Body of pancreas (tissue), 4 donors: Measurements from ENCODE around the gene NSL1. TPM values are rescaled to one million over a fixed set of nuclear protein-coding genes. Genes with fewer than 3 reads are reported as not detected.
"Not testable (repeated sequence)": the region's sequence is repeated elsewhere in the genome, so short reads cannot be mapped to it uniquely, and the experiment has no call there.

ENCODE experiments used
- ATAC-seq: fragments of 150-250 bp; one replicate; pipeline ENCODE4 v1.9.1; 2016
- DNase-seq, 4 donors: peaks; one replicate each; pipeline ENCODE4 v3.0.0-alpha.2; 2019
- H3K27ac ChIP-seq, 4 donors: fragments of 200-600 bp; sonication (generic); 1 replicate in 3 of 4; 2 replicates in 1 of 4; pipeline versions ENCODE4 v1.5.1 to v1.6.1; 2016 to 2019; ENCODE audit warnings: mild to moderate bottlenecking in 1 of 4, mixed read lengths in 1 of 4, moderate library complexity in 1 of 4
- H3K27me3 ChIP-seq, 2 donors: fragments of 200-600 bp; sonication (generic); one replicate each; pipeline ENCODE4 v1.6.0; 2016; ENCODE audit warnings: mild to moderate bottlenecking in 1 of 2
- H3K36me3 ChIP-seq, 2 donors: fragments of 200-600 bp; sonication (generic); replicated peaks in 1 of 2; 2 replicates each; pipeline ENCODE4 v1.5.1; 2016; ENCODE audit warnings: low read depth in 2 of 2; ENCODE audit not compliant: insufficient read depth in 1 of 2
- H3K4me1 ChIP-seq: fragments of 200-600 bp; sonication (generic); one replicate; pipeline ENCODE4 v1.6.0; 2016
- H3K4me3 ChIP-seq, 2 donors: fragments of 200-600 bp; sonication (generic); 1 replicate in 1 of 2; 2 replicates in 1 of 2; pipeline ENCODE4 v1.5.1; 2016 to 2019
- H3K9me3 ChIP-seq, 3 donors: fragments of 200-600 bp; sonication (generic); 1 replicate in 2 of 3; 2 replicates in 1 of 3; pipeline ENCODE4 v1.5.1; 2016
- CTCF ChIP-seq, 7 experiments: fragments of 450-650 bp in 4 of 7; fragments of 200-600 bp in 3 of 7; sonication (generic) in 3 of 7; IDR thresholded peaks; one replicate each; pipeline ENCODE4 v1.5.1; 2016 to 2019; ENCODE audit warnings: antibody characterized with exemption in 7 of 7
- POLR2A ChIP-seq, 3 donors: fragments of 450-650 bp; IDR thresholded peaks; one replicate each; pipeline ENCODE4 v1.6.1; 2016; ENCODE audit warnings: antibody characterized with exemption in 3 of 3, mild to moderate bottlenecking in 2 of 3
- WGBS, 2 donors: methylation state at CpG; one replicate each; pipeline ENCODE4 v1.1.5; 2017; 5-methylcytosine and 5-hydroxymethylcytosine counted together
- intact Hi-C: fragments of 100-400 bp; cut with DNase I; formaldehyde crosslinking; loops from one replicate; pipeline ENCODE4 v1.15.1; 2023
- total RNA-seq, 2 donors: library from RNA; depleted of rRNA; stranded (reverse); fragments of >200 nt; gene quantifications; one replicate each; pipeline ENCODE4 v1.1.0, GENCODE V29; 2016

The NSL1 gene
- total RNA-seq, 2 donors from 2014 or later, result 13.8 to 35.8 TPM

- 31 to 33% methylated on average over 4 of the region's 4 CpGs for WGBS, 2 donors
Measured at GRCh38 chr1:212718499-212718898, 73.1 kb downstream of the NSL1 start.

DNA sequence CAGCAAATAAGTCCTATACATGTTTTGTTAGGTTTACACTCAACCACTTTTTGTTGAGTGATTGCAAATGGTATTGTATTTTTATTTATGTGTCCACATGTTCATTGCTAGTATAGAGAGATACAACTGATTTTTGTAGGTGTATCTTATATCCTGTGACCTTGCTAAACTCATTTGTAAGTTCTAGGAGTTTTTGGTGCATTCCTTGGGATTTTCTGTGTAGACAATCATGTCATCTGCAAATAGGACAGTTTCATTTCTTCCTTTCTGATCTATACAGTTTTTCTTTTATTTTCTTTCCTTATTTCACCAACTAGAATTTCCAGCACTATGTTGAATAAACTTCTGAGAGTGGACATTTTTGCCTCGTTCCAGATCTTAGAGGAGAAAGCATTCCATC is 75.4 kb downstream of the NSL1 start:
- ATAC-seq (no peak), DNase-seq (no peak)
- Histone ChIP-seq H3K36me3 (no peaks in the 10 kb centered on the region), H3K4me3 (no peak overlapping the region), H3K9me3 (no peaks in the 10 kb centered on the region), H3K27ac (no peak overlapping the region), H3K27me3 (no peaks in the 10 kb centered on the region), H3K4me1 (no peaks in the 10 kb centered on the region)
- 38 to 58% methylated on average over 1 of the region's 1 CpG for WGBS, 2 donors
- intact Hi-C loops, result no loop called here
- TF ChIP-seq POLR2A (IDR thresholded peaks at IDR 0.05), result no peak
- TF ChIP-seq CTCF (IDR thresholded peaks at IDR 0.05), result no peak

More at GRCh38 chr1:212718499-212718898, 73.1 kb downstream of the NSL1 start:
- H3K9me3 ChIP-seq, result no peaks in the 10 kb centered on the region
- no peak overlapping the region for H3K27ac ChIP-seq
- intact Hi-C loops, result no loop called here
- H3K4me3 ChIP-seq, result no peak overlapping the region
- no peaks in the 10 kb centered on the region for H3K4me1 ChIP-seq
- DNase-seq, result no peak
- no peak for ATAC-seq
- no peaks in the 10 kb centered on the region for H3K36me3 ChIP-seq
- no peak for TF ChIP-seq CTCF (IDR thresholded peaks at IDR 0.05)
- TF ChIP-seq POLR2A (IDR thresholded peaks at IDR 0.05), result no peak
- no peaks in the 10 kb centered on the region for H3K27me3 ChIP-seq

DNA sequence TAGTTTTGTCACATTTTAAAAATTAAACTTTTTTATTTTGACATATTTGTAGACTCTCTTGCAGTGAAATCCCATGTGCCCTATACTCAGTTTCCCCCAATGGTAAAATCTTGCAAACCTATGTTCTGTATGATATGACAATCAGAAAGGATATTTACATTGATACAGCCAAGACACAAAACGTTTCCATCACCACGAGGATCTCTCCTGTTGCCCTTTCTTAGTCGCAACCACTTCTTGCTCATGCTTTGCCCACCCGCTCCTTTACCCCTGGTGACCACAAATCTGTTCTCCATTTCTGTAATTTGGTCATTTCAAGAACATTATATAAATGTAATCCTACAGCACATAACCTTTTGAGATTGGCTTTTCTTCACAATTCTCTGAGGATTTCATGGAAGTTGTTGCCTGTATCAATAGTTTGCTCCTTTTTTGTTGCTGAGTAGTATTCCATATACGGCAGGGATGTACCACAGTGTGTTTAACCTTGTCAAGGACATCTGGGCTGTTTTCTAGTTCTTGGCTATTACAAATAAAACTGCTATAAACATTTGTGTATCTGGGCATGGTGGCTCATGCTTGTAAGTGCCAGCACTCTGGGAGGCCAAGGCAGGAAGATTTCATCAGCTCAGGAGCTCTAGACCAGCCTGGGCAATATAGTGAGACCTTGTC is 78.0 kb downstream of the NSL1 start:
- no peak overlapping the region for H3K4me3 ChIP-seq
- ATAC-seq, result no peak
- no peaks in the 10 kb centered on the region for H3K9me3 ChIP-seq
- WGBS, 2 donors, result 68 to 78% methylated on average over 5 of the region's 5 CpGs
- no peaks in the 10 kb centered on the region for H3K4me1 ChIP-seq
- H3K36me3 ChIP-seq, result no peaks in the 10 kb centered on the region
- TF ChIP-seq CTCF (IDR thresholded peaks at IDR 0.05) (no peak), POLR2A (IDR thresholded peaks at IDR 0.05) (no peak)
- no peaks in the 10 kb centered on the region for H3K27me3 ChIP-seq
- DNase-seq, result no peak
- no peak overlapping the region for H3K27ac ChIP-seq
- intact Hi-C loops, result no loop called here

DNA sequence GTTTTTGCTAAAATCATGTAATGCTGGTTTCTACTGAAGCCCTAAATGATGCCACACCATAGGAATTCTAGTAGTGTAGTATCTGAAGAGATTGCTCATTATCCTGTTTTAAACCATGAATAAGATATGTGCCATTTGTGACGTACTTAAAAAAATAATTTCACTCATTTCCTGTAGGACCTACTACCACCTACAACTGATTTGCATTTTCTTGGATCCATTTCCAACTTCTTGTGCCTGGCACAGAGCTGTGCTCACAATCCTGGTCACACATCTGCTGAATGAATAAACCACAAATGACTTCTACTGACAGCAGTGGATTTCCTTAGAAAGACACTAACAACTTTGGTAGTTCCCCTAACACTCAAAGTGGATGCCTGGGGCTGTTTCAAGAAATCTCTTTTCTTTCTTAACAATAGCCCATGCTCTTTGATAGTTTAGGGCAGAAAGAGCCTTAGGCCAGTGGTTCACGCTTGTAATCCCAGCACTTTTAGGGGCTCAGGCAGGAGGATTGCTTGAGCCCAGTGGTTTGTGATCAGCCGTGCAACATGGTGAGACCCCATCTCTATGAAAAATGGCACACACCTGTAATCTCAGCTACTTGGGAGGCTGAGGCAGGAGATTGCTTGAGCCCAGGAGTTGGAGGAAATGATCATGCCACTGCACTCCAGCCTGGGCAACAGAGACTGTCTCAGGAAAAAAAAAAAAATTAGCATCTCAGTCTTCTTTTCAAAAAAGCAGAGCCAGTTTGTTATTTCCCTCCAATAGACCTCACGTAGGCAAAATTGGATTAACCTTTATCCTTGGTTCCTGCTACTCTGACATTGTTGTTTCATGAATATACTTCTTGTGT is 78.9 kb downstream of the NSL1 start:
- DNase-seq (no peak), ATAC-seq (no peak)
- H3K27me3 ChIP-seq, result no peaks in the 10 kb centered on the region
- H3K4me1 ChIP-seq, result no peaks in the 10 kb centered on the region
- intact Hi-C loops, result no loop called here
- TF ChIP-seq CTCF (IDR thresholded peaks at IDR 0.05), result no peak
- TF ChIP-seq POLR2A (IDR thresholded peaks at IDR 0.05), result no peak
- whole genome bisulfite sequencing, 2 donors, result 75 to 77% methylated on average over 4 of the region's 4 CpGs
- no peak overlapping the region for H3K27ac ChIP-seq
- H3K9me3 ChIP-seq, result no peaks in the 10 kb centered on the region
- H3K4me3 ChIP-seq, result no peak overlapping the region
- H3K36me3 ChIP-seq, result no peaks in the 10 kb centered on the region

DNA sequence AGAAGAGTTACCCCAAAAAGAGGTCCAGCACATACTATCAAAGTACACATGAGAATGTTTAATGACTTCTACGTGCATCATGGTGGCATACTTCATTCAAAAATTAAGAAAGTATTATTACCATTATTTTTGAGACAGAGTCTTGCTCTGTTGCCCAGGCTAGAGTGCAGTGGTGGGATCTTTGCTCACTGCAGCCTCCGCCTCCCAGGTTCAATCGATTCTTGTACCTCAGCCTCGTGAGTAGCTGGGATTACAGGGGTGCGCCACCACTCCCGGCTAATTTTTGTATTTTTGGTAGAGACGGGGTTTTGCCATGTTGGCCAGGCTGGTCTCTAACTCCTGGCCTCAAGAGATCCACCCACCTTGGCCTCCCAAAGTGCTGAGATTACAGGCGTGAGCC is 79.6 kb downstream of the NSL1 start:
- ATAC-seq, H3K4me3 ChIP-seq, H3K27me3 ChIP-seq, DNase-seq, H3K4me1 ChIP-seq, intact Hi-C loops, H3K9me3 ChIP-seq, H3K27ac ChIP-seq, H3K36me3 ChIP-seq: not testable (repeated sequence)
- 89 to 90% methylated on average over 8 of the region's 8 CpGs for WGBS, 2 donors
